HG03571 (cell line): ENCODE results near the gene ANTXRL.
"Not testable (repeated sequence)": the region's sequence is repeated elsewhere in the genome, so short reads cannot be mapped to it uniquely, and the experiment has no call there.

Experiments used
- ATAC-seq: cut with Tn5 transposase; IDR thresholded peaks from one replicate; pipeline ENCODE4 v1.9.1; 2021; ENCODE audit not compliant: unreplicated experiment

The ANTXRL gene

DNA sequence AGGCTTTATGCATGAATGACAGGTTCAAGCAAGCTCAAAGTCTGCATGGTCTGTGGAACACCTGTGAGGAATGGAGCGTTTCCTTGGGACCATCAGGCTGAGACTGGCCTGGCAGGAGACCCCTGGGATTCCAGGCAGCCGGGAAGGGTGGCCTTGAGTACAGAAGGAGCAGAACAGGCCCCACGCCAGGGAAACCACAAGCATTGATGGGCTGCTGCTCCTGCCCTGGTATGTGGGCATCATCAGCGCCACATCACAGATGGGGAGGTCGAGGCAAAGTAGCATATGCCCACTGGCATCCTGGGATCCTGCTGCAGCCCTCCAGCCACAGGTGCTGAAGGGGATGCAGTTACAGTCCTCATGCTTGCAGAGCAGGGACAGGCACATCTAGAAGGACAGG lies 40.9 kb downstream of the ANTXRL start:
- no peak for ATAC-seq

GRCh38 chr10:46328853-46329689 lies 42.3 kb downstream of the ANTXRL start:
- no peak for ATAC-seq

DNA sequence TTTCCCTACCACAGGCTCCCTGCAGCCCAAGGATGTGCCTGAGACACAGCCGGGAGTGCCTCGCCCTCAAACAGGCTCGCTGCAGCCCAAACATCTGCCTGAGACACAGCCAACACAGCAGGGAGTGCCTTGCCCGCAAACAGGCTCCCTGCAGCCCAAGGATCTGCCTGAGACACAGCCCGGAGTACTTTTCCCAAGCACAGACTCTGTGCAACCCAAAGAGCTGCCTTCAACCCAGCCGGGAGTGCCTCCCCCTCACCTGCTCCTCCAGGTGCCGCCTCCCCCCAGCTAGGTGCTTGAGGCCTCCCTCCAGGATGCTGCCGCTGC lies 42.9 kb downstream of the ANTXRL start:
- ATAC-seq = no peak

DNA sequence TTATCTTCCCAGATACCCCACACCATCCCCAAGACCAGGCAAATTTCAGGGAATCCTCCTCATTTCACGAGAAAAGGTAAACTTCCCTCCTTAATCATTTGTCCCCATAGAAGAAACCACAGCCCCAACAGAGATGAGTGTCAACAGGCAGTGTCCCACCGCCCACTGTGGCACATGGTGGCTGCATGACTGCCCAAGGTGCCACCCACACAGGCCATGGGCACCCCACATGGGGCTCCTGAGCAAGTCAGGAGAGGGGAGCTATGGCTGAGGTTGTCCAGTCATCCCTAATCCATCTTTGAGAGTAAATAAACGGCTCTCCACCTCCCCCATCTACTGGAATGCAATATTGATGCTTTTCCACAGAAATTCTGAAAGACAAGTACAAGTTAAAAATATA lies 44.1 kb downstream of the ANTXRL start:
- no peak for ATAC-seq

DNA sequence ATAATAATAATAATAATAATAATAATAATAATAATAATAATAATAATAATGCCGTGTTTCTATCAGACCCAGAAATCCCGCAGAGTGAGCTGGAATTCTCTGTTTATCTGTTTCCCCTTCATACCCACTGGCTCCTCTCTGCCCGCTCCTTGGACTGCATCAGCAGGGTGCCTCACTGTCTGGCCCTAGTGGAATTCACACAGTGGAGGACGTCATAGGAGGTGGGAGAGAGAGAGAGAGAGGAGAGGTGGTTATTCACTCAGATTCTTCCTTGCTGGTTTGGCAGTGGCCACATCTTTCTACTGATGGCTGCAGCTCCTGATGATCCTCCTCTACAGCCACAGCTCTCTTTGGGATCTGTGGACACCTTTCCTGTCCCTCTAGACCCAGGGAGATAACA lies 78.7 kb downstream of the ANTXRL start:
- ATAC-seq = not testable (repeated sequence)

GRCh38 chr10:46367209-46367608 lies 80.4 kb downstream of the ANTXRL start:
- not testable (repeated sequence) for ATAC-seq

- ATAC-seq = not testable (repeated sequence)
Observed at GRCh38 chr10:46367666-46368240, 81.0 kb downstream of the ANTXRL start.

DNA sequence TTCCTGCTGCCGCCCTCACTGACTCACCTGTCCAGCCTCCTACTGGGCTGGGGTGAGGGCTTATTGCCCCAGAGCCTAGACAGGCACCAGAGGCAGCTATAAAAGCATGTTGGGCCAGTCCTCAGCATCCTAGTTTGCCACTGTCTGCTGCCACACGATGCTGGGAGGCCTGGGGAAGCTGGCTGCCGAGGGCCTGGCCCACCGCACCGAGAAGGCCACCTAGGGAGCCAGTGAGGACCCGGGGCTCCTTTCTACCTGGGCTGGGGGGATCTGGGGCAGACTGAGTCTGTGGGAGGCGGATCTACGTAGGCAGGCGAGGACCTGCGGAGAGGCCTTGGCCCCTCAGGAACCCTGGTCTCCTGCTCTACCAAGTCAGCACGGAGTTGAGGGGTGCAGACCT lies 82.2 kb downstream of the ANTXRL start:
- ATAC-seq = not testable (repeated sequence)

- not testable (repeated sequence) for ATAC-seq
Observed at GRCh38 chr10:46374410-46374809, 87.6 kb downstream of the ANTXRL start.

GRCh38 chr10:46375406-46375805 lies 88.6 kb downstream of the ANTXRL start, which contains the start of gene ANXA8L1:
ANXA8L1 (plus strand) TSS chr10:46375776; CDS start chr10:46375852, 76 bp downstream.
- ATAC-seq = not testable (repeated sequence)

DNA sequence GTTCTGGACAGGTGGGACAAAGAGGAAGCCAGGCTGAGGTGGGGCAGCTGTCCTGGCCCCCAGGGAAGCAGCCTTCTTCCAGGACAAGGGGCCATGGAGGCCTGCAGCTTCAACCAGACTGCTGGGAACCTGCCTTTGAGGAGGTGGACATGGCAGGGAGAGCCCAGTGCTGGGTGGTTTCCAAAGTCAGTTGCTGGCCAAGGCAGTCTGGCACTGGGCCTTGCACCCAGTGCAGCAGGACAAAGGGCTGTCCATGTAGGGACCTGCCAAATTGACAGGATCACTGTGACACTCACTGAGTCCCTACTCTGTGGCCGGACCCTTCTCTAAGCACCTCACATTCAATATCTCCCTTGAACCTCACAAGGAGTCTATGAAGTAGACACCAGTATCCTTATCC lies 90.2 kb downstream of the ANTXRL start:
- ATAC-seq = not testable (repeated sequence)

GRCh38 chr10:46377651-46378050 lies 90.9 kb downstream of the ANTXRL start:
- ATAC-seq = not testable (repeated sequence)

DNA sequence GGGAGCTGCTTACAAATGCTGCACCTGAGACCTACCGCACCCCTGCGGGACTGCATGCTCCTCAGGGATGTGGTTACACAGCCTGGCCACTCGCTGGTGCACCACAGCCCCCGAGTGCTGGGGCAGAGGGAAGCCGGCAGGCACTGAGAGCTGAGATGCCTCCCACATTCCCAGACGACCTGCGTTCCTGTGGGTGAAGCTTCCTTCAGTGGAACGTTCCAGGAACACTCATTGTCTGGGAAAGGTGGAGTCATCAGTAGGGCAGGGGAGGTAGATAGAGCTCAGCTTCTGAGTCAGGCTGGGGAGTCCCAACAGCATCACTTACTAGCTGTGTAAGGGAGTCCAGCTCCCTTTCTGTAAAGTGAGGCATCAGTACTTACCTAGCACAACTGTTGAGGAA lies 91.3 kb downstream of the ANTXRL start:
- not testable (repeated sequence) for ATAC-seq

- ATAC-seq = not testable (repeated sequence)
Observed at GRCh38 chr10:46379233-46379848, 92.5 kb downstream of the ANTXRL start.
